GM21526 (cell line): ENCODE data around the gene C7orf57.
"Not testable (repeated sequence)": the region's sequence is repeated elsewhere in the genome, so short reads cannot be mapped to it uniquely, and the experiment has no call there.

ENCODE experiments used
- ATAC-seq: cut with Tn5 transposase; IDR thresholded peaks from one replicate; pipeline ENCODE4 v1.9.1; 2021; ENCODE audit warnings: moderate library complexity; ENCODE audit not compliant: unreplicated experiment, low FRiP score

C7orf57 gene

GRCh38 chr7:48035301-48035966 is at the start of gene C7orf57:
Gene C7orf57 (plus strand): TSS chr7:48035543. CDS start chr7:48036309, 766 bp downstream.
- ATAC-seq, result peak; percentile 96

GRCh38 chr7:47988496-47989386 is 46.6 kb upstream of the C7orf57 start:
- ATAC-seq, result no peak

DNA sequence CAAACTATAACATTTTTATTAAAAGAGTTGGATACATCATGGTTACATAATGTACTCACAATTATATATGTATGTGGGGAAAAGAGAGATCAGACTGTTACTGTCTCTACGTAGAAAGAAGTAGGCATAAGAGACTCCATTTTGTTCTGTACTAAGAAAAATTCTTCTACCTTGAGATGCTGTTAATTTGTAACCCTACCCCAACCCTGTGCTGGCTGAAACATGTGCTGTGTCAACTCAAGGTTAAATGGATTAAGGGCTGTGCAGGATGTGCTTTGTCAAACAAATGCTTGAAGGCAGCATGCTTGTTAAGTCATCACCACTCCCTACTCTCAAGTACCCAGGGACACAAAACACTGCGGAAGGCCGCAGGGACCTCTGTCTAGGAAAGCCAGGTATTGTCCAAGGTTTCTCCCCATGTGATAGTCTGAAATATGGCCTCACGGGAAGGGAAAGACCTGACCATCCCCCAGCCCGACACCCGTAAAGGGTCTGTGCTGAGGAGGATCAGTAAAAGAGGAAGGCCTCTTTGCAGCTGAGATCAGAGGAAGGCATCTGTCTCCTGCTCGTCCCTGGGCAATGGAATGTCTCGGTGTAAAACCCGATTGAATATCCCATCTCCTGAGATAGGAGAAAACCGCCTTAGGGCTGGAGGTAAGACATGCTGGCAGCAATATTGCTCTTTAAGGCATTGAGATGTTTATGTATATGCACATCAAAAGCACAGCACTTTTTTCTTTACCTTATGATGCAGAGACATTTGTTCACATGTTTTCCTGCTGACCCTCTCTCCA is 45.5 kb upstream of the C7orf57 start:
- ATAC-seq, result not testable (repeated sequence)

DNA sequence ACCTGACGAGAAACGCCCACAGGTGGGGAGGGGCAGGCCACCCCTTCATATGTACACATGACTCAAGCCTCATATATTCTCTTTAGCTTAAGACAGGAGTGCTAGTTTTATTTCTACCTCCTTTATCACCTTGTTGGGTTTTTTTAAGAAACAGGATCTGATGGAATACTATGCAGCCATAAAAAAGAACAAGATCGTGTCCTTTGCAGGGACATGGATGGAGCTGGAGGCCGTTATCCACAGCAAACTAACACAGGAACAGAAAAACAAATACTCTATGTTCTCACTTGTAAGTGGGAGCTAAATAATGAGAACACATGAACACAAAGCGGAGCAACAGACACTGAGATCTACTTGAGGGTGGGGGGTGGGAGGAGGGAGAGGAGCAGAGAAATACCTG is 44.8 kb upstream of the C7orf57 start:
- no peak for ATAC-seq

- no peak for ATAC-seq
These were observed 44.1 kb upstream of the C7orf57 start for GRCh38 chr7:47991270-47991669.

DNA sequence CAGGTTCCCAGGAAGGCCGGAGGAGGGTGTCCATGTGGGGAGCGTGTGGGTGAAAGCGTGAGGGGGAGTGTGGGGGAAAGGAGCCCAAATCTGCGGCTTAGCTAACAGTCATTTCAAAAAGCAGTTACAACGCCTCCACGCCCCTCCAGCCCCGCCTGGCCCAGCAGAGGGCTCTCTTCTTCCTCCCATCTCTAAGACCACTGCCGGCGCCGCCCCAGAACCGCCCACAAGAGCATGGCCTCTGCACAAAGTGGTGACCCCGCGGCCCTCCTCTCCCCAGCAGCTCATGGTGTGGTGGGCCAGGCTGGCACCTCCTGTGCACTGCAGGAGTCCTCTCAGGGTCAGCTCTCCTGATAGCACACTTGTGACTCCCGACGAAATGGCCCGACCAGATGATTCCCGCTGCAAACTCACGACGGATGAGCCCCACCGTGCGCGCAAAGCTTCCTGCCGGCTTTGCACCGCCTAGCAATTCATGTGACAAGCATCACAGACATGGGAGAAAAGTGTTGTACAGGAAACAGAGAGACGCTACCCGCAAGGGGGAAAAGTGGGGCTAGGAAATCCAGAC is 43.5 kb upstream of the C7orf57 start:
- peak; percentile 99 for ATAC-seq

- ATAC-seq, result no peak
These were observed 42.9 kb upstream of the C7orf57 start for GRCh38 chr7:47992446-47992845.

GRCh38 chr7:47999413-47999812 is 35.9 kb upstream of the C7orf57 start:
- ATAC-seq, result no peak

GRCh38 chr7:48000164-48000563 is 35.2 kb upstream of the C7orf57 start:
- not testable (repeated sequence) for ATAC-seq

- no peak for ATAC-seq
These were observed 31.3 kb upstream of the C7orf57 start for GRCh38 chr7:48004032-48004431.

DNA sequence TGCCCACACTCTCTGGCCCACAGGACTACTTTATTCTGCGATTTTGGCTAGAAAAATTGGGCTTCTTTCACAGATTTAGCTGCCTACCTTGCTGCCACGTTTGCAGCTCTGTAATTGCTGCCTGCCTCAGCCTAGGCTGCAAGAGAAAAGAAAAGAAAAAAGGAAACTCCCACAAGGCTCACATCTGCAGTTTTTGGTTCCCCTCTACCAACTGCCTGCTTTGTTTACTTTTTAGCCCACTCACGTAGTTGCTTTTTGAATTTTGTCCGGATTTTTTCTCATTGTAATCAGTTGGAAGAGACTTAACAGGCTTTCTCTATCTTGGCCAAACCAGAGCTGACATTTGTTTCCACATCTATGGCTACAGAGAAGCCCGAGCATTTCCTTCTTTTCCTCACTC is 30.7 kb upstream of the C7orf57 start:
- peak; percentile 69 for ATAC-seq

- no peak for ATAC-seq
These were observed 28.5 kb upstream of the C7orf57 start for GRCh38 chr7:48006866-48007265.

GRCh38 chr7:48009257-48009656 is 26.1 kb upstream of the C7orf57 start:
- no peak for ATAC-seq

DNA sequence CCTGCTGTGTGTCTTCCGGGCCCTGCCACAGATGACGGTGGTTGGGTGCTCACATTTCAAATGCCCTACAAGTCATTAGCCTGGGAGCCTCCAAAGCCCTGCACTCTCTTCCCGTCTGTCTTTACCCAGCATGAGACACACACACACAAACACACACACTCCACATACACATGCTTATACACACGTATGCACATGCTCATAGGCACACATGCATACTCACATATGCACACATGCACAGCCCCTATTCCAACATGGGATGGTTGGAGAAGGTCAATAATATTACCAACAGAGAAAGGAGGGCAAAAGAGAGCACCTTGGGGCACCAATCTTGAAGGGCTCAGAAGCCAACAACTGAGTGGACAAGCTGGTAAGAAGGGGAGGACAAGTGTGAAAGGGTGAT is 25.4 kb upstream of the C7orf57 start:
- ATAC-seq, result no peak

GRCh38 chr7:48011323-48011722 is 24.0 kb upstream of the C7orf57 start:
- ATAC-seq, result no peak

GRCh38 chr7:48011951-48012350 is 23.4 kb upstream of the C7orf57 start:
- ATAC-seq, result no peak

- ATAC-seq, result no peak
These were observed 18.7 kb upstream of the C7orf57 start for GRCh38 chr7:48016641-48017040.

DNA sequence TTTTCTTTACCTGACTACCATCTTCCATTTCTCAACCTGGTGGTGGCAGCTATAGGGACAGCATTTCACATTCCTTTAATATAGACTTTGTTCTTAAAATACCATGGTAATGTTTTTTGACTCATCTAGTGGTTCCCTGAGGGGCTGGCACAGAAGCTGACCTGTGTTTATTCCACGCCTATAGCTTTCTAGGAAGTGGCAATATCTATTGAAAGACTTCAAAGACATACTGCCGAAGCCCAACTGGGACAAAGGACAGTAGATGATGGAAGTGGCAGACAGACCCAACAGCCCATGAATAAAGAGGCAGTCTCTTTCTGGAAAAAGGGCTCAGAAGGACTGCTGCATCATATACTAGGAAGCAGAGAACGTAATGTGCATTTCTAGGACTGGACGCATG is 17.7 kb upstream of the C7orf57 start:
- no peak for ATAC-seq

DNA sequence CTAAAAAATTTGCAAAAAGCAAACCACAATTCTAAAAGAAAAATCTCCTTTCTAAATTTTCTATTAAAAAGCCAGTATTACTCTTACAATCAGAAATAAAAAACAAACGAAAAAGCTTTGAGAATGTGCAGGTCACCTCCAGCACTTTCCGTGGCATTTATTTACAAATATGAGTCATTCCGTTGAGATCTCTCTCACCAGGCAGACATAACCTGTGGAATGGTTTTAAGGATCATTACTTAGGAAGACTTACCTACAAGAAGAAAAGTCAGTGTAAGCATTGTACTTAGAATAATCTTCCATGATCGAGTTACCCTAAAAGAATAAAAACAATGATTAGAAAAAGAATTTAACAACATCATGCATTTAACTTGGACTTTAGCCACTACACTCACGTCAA is 9.7 kb upstream of the C7orf57 start:
- ATAC-seq, result no peak

DNA sequence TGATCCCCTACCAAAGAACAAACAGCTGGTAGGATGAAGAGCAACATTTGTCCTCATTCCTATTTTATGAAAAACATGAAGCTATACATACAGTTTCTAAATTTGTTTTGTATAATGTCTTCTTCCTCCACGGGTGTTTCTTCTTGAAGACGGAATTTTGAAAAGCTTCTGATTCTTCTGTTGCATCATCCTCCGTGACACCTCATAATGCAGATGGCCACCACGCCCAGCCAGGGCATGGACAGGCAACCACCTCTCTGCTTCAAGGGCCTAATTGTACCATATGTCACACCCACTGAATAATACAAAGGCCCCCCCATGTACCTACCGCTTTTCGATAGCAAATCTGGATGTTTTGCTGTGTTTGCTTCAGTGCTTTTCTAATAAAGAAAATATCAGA is 6.4 kb upstream of the C7orf57 start, which contains the start of gene SUN3:
Gene SUN3 (minus strand): TSS at position 170 of the 400 bp plus-strand sequence. CDS start 169 bp downstream, at position 1.
- ATAC-seq, result no peak

DNA sequence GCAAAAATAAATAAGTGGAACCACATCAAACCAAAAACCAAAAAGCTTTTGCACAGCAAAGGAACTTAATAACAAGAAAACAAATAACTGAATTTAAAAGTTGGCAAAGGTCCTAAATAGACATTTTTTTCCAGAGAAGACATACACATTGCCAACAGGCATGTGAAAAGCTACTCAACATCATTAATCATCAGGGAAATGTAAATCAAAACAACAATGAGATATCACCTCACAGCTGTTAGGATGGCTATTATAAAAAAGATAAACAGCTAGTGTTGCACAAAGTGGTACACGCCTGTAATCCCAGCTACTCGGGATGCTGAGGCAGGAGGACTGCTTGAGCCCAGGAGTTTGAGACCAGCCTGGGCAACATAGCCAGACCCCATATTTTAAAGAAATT is 4.2 kb upstream of the C7orf57 start:
- no peak for ATAC-seq
